ENCODE measurements around the gene IFI6. TPM values are rescaled to one million over a fixed set of nuclear protein-coding genes. Genes with fewer than 3 reads are reported as not detected.
"Not testable (repeated sequence)": the region's sequence is repeated elsewhere in the genome, so short reads cannot be mapped to it uniquely, and the experiment has no call there.

The IFI6 gene
- total and polyA plus RNA-seq, 2 experiments from 2014 or later: 31.9 to 50.2 TPM

DNA sequence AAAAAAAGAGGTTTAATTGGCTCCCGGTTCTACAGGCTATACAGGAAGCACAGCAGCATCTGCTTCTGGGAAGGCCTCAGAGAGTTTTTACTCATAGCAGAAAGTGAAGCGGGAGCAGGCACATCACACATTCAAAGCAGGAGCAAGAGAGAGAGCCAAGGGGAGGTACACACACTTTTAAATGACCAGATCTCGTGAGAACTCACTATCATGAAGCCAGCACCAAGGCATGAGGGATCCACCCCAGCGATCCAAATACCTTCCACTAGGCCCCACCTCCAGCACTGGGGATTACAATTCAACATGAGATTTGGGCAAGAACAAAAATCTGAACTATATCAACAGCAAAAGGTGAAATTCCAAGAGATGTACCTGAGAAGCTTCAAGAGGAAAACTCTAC is 33.0 kb upstream of the IFI6 start:
- 75 to 84% methylated on average over 4 of the region's 4 CpGs for WGBS, 2 experiments (ENCODE audit: low coverage in 1 of 2, low lambda C conversion rate in 2 of 2, missing lambda C conversion rate in 2 of 2)
- no peak overlapping the region for H3K4me3 ChIP-seq

DNA sequence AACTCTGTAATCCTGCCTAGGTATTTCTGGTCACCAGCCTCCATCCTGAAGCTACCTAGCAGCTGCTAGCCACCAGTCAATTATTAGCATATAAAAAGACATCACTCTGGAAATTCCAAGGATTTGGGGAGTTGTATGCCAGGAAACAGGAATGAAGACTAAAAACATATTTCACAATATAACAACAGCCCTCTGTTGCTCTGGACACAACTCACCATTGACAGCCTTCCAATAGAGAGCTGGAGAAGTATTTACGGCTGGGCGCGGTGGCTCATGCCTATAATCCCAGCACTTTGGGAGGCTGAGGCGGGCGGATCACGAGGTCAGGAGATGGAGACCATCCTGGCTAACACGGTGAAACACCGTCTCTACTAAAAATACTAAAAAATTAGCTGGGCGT is 24.8 kb upstream of the IFI6 start:
- H3K79me2 ChIP-seq (ENCODE audit: insufficient read depth); H2AFZ ChIP-seq; H3K4me2 ChIP-seq (ENCODE audit: unreplicated experiment); H3K9me2 ChIP-seq (ENCODE audit: insufficient read depth); H3F3A ChIP-seq (ENCODE audit: insufficient read depth); H3K4me3 ChIP-seq; H3K36me3 ChIP-seq (ENCODE audit: low read depth); H4K20me1 ChIP-seq (ENCODE audit: insufficient read depth); H3K27ac ChIP-seq; DNase-seq; H3K9ac ChIP-seq; in situ Hi-C loops (cut with MboI); H3K4me1 ChIP-seq (ENCODE audit: insufficient read depth); H3K9me3 ChIP-seq (ENCODE audit: low read depth): not testable (repeated sequence)
- peaks cover 11% of the 10 kb centered on the region for H3K27me3 ChIP-seq (replicated peaks; ENCODE audit: insufficient read depth)
- 24 to 39% methylated on average over 9 of the region's 9 CpGs for WGBS, 2 experiments (ENCODE audit: low coverage in 1 of 2, low lambda C conversion rate in 2 of 2, missing lambda C conversion rate in 2 of 2)

More for the DNA sequence above, 33.0 kb upstream of the IFI6 start:
- Histone ChIP-seq H3K9me2 (ENCODE audit: insufficient read depth) (no peaks in the 10 kb centered on the region), H2AFZ (no peak overlapping the region), H3F3A (ENCODE audit: insufficient read depth) (no peaks in the 10 kb centered on the region), H3K4me2 (ENCODE audit: unreplicated experiment) (no peak overlapping the region), H3K4me1 (ENCODE audit: insufficient read depth) (no peaks in the 10 kb centered on the region), H3K27me3 (replicated peaks; ENCODE audit: insufficient read depth) (peaks cover 6% of the 10 kb centered on the region; the same call in 1 of the 2 replicates), H3K9me3 (ENCODE audit: low read depth) (no peaks in the 10 kb centered on the region), H3K9ac (no peak overlapping the region), H3K36me3 (ENCODE audit: low read depth) (no peaks in the 10 kb centered on the region), H3K79me2 (ENCODE audit: insufficient read depth) (no peaks in the 10 kb centered on the region), H3K27ac (no peak overlapping the region), H4K20me1 (ENCODE audit: insufficient read depth) (no peaks in the 10 kb centered on the region)
- no peak for DNase-seq
- in situ Hi-C loops (cut with MboI): no loop called here
- no peak for TF ChIP-seq EZH2 (IDR thresholded peaks at IDR 0.05; ENCODE audit: insufficient read depth, poor library complexity, severe bottlenecking)
- TF ChIP-seq EZH2phosphoT487 (IDR thresholded peaks at IDR 0.05; ENCODE audit: insufficient read depth, low read depth): no peak

DNA sequence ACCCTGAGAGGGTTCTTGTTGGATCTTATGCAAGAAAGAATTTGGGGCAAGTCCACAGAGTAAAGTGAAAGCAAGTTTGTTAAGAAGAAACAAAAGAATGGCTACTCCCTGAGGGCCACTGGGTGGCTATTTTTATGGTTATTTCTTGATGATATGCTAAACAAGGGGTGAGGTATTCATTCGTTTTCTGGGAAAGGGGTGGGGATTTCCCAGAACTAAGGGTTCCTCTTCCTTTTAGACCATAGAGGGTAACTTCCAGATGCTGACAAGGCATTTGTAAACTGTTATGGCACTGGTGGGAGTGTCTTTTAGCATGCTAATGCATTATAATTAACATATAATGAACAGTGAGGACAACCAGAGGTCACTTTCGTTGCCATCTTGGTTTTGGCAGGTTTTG is 18.2 kb upstream of the IFI6 start:
- H3K4me3 ChIP-seq: peak overlapping the region; percentile 32
- WGBS, 2 experiments (ENCODE audit: low coverage in 1 of 2, low lambda C conversion rate in 2 of 2, missing lambda C conversion rate in 2 of 2): 81 to 88% methylated on average over 2 of the region's 2 CpGs
- H3K4me1 ChIP-seq (ENCODE audit: insufficient read depth): peaks cover 14% of the 10 kb centered on the region
- no peaks in the 10 kb centered on the region for H3K36me3 ChIP-seq (ENCODE audit: low read depth)
- in situ Hi-C loops (cut with MboI): no loop called here
- peak overlapping the region; percentile 77 for H2AFZ ChIP-seq
- 0 out of 2 replicates have a peak overlapping the region, but pooled peaks have one; percentile 0 for H3K9ac ChIP-seq
- H3F3A ChIP-seq (ENCODE audit: insufficient read depth): peaks cover 15% of the 10 kb centered on the region
- TF ChIP-seq EZH2 (IDR thresholded peaks at IDR 0.05; ENCODE audit: insufficient read depth, poor library complexity, severe bottlenecking): no peak
- TF ChIP-seq EZH2phosphoT487 (IDR thresholded peaks at IDR 0.05; ENCODE audit: insufficient read depth, low read depth): no peak
- H3K79me2 ChIP-seq (ENCODE audit: insufficient read depth): no peaks in the 10 kb centered on the region
- H3K9me3 ChIP-seq (ENCODE audit: low read depth): no peaks in the 10 kb centered on the region
- H3K27ac ChIP-seq: peak overlapping the region; percentile 45; the same call in 1 of the 2 replicates
- H3K9me2 ChIP-seq (ENCODE audit: insufficient read depth): no peaks in the 10 kb centered on the region
- H3K4me2 ChIP-seq (ENCODE audit: unreplicated experiment): peak overlapping the region; percentile 72
- no peaks in the 10 kb centered on the region for H3K27me3 ChIP-seq (replicated peaks; ENCODE audit: insufficient read depth)
- DNase-seq: no peak
- no peaks in the 10 kb centered on the region for H4K20me1 ChIP-seq (ENCODE audit: insufficient read depth)

DNA sequence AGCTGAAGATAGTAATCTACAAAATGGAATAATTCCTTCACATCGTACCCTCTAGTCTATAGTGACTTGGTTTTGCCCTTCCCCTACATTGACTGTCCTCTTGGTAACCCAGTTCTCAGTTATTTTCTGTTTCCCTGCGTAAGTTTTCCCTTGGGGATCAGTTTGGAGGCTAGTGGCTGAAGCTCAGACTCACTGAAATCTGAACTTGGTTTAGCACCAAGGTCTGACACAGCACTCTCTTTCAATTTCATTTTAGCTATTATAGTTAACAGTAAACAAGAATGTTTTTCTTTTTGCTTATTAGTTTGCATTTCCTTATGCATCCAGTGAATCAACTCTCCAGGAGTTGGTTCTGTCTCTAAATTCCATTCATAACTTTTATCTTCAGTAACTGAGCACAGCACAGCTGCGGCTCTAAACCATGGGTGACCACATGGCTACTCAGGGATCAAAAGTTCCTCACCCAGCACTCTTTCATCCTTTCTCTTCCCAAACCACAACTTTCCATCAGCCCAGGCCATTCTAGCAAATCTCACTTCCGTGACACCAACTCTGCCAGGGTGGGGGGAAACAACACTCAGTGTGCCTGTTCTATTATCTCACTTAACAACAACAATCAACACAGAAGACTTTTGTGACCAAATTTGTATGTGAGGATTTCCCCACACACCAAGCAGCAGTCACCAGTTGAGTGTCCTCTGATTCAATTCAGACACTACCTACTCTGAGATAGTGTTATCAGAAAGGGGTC is 17.6 kb upstream of the IFI6 start:
- 0 out of 2 replicates have a peak overlapping the region, but pooled peaks have one; percentile 0 for H3K9ac ChIP-seq
- H3K36me3 ChIP-seq (ENCODE audit: low read depth): no peaks in the 10 kb centered on the region
- TF ChIP-seq EZH2phosphoT487 (IDR thresholded peaks at IDR 0.05; ENCODE audit: insufficient read depth, low read depth) (no peak), EZH2 (IDR thresholded peaks at IDR 0.05; ENCODE audit: insufficient read depth, poor library complexity, severe bottlenecking) (no peak)
- H3K79me2 ChIP-seq (ENCODE audit: insufficient read depth): no peaks in the 10 kb centered on the region
- in situ Hi-C loops (cut with MboI): no loop called here
- peak overlapping the region; percentile 72 for H3K4me2 ChIP-seq (ENCODE audit: unreplicated experiment)
- peak overlapping the region; percentile 77 for H2AFZ ChIP-seq
- H3K27ac ChIP-seq: peak overlapping the region; percentile 45
- DNase-seq: peak; percentile 76
- H3K9me3 ChIP-seq (ENCODE audit: low read depth): no peaks in the 10 kb centered on the region
- H3K4me1 ChIP-seq (ENCODE audit: insufficient read depth): peaks cover 14% of the 10 kb centered on the region
- no peaks in the 10 kb centered on the region for H4K20me1 ChIP-seq (ENCODE audit: insufficient read depth)
- H3K27me3 ChIP-seq (replicated peaks; ENCODE audit: insufficient read depth): no peaks in the 10 kb centered on the region
- H3K4me3 ChIP-seq: peak overlapping the region; percentile 32
- 26 to 27% methylated on average over 4 of the region's 4 CpGs for WGBS, 2 experiments (ENCODE audit: low coverage in 1 of 2, low lambda C conversion rate in 2 of 2, missing lambda C conversion rate in 2 of 2)
- no peaks in the 10 kb centered on the region for H3K9me2 ChIP-seq (ENCODE audit: insufficient read depth)
- peaks cover 15% of the 10 kb centered on the region for H3F3A ChIP-seq (ENCODE audit: insufficient read depth)
